Chondrocyte (in vitro differentiated cells): ENCODE data around the gene FOXP1. TPM values are rescaled to one million over a fixed set of nuclear protein-coding genes. Genes with fewer than 3 reads are reported as not detected.

Experiments used
- DNase-seq: peaks from one replicate; pipeline ENCODE4 v3.0.0; 2021; ENCODE audit warnings: mixed read lengths, low spot score
- H3K27ac Mint-ChIP-seq: one replicate; pipeline ENCODE4 v1.8.0; 2021; ENCODE audit warnings: mild to moderate bottlenecking, moderate library complexity, mixed read lengths; ENCODE audit not compliant: unreplicated experiment
- H3K27me3 Mint-ChIP-seq: 2 replicates; pipeline ENCODE4 v1.8.0; 2021; ENCODE audit warnings: low read depth, mixed read lengths
- H3K36me3 Mint-ChIP-seq: 2 replicates; pipeline ENCODE4 v1.8.0; 2021; ENCODE audit warnings: low read depth, mixed read lengths
- H3K4me1 Mint-ChIP-seq: 2 replicates; pipeline ENCODE4 v1.8.0; 2021; ENCODE audit warnings: low read depth, mild to moderate bottlenecking, mixed read lengths
- H3K4me3 Mint-ChIP-seq: one replicate; pipeline ENCODE4 v1.8.0; 2021; ENCODE audit warnings: mild to moderate bottlenecking, moderate library complexity, mixed read lengths; ENCODE audit not compliant: unreplicated experiment
- H3K9me3 Mint-ChIP-seq: 2 replicates; pipeline ENCODE4 v1.8.0; 2021; ENCODE audit warnings: low read depth, mixed read lengths
- total RNA-seq: library from RNA; stranded (reverse); gene quantifications from 3 replicates; pipeline ENCODE4 v1.2.1, GENCODE V29; 2021
- TF ChIP-seq, protein P1 (sequence below): fragments of 200-600 bp; sonication (generic); IDR thresholded peaks from 2 replicates; pipeline ENCODE4 v1.5.0; 2021; ENCODE audit warnings: antibody characterized with exemption, mild to moderate bottlenecking, moderate library complexity

Gene FOXP1
- total RNA-seq, 1 donor from 2014 or later: 206 TPM

GRCh38 chr3:71122641-71123040, 460.9 kb downstream of the FOXP1 start:
- Mint-ChIP-seq H3K27me3 (no peaks in the 10 kb centered on the region), H3K4me1 (peaks cover 82% of the 10 kb centered on the region), H3K4me3 (no peak overlapping the region), H3K36me3 (peaks cover 1% of the 10 kb centered on the region), H3K9me3 (no peaks in the 10 kb centered on the region), H3K27ac (peak overlapping the region; percentile 71)
- no peak for DNase-seq
- TF ChIP-seq, protein P1, sequence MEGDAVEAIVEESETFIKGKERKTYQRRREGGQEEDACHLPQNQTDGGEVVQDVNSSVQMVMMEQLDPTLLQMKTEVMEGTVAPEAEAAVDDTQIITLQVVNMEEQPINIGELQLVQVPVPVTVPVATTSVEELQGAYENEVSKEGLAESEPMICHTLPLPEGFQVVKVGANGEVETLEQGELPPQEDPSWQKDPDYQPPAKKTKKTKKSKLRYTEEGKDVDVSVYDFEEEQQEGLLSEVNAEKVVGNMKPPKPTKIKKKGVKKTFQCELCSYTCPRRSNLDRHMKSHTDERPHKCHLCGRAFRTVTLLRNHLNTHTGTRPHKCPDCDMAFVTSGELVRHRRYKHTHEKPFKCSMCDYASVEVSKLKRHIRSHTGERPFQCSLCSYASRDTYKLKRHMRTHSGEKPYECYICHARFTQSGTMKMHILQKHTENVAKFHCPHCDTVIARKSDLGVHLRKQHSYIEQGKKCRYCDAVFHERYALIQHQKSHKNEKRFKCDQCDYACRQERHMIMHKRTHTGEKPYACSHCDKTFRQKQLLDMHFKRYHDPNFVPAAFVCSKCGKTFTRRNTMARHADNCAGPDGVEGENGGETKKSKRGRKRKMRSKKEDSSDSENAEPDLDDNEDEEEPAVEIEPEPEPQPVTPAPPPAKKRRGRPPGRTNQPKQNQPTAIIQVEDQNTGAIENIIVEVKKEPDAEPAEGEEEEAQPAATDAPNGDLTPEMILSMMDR: no peak

- TF ChIP-seq, protein P1: no peak
- no peak for DNase-seq
- no peaks in the 10 kb centered on the region for H3K9me3 Mint-ChIP-seq
- no peak overlapping the region for H3K4me3 Mint-ChIP-seq
- H3K36me3 Mint-ChIP-seq: peaks cover 1% of the 10 kb centered on the region
- H3K27ac Mint-ChIP-seq: peak overlapping the region; percentile 85
- no peaks in the 10 kb centered on the region for H3K27me3 Mint-ChIP-seq
- H3K4me1 Mint-ChIP-seq: peaks cover 82% of the 10 kb centered on the region
Observed at GRCh38 chr3:71121429-71122167, 461.9 kb downstream of the FOXP1 start.

DNA sequence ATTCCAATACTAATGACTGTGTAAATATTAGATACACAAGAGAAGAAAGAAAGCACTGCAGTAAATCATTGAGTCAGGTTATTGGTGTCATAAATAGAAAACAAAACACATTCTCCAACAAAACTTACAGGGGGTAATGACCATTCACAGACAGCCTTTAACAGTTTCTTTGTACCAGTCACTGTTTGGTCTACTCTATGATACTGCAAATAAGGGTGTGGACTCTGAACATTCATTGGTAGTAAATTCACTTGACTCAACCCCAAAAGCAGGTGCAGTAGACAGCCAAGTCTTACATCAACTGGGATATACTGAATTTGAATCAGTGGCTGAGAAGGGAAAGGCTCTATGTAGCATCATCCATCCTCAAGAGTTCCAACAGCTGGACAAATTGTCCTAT, 463.5 kb downstream of the FOXP1 start:
- no peak for DNase-seq
- Mint-ChIP-seq H3K36me3 (peaks cover 1% of the 10 kb centered on the region), H3K27ac (no peak overlapping the region), H3K4me1 (peaks cover 81% of the 10 kb centered on the region), H3K9me3 (no peaks in the 10 kb centered on the region), H3K27me3 (no peaks in the 10 kb centered on the region), H3K4me3 (no peak overlapping the region)
- TF ChIP-seq, protein P1: no peak

DNA sequence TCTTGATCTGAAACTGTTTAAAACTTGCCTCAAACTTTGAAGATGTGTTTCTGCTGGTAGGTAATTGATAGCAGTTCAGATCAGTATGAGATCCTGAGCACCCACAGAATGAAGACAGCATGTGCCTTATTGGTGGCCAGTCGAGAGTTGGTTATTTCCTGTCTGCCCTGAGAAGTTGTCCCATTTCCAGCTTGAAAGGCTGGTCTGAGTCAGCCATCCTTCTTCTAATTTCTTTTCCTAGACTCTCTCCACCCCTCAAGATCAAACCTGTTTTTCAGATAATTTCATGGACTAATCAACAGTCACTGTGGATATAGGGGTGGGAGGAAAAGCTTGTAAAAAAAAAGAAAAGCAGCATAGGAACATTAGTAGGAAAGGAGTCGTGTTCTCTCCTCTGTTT, 464.4 kb downstream of the FOXP1 start:
- Mint-ChIP-seq H3K36me3 (peaks cover 1% of the 10 kb centered on the region), H3K9me3 (no peaks in the 10 kb centered on the region), H3K27me3 (no peaks in the 10 kb centered on the region), H3K27ac (peak overlapping the region; percentile 42), H3K4me3 (no peak overlapping the region), H3K4me1 (peaks cover 84% of the 10 kb centered on the region)
- TF ChIP-seq, protein P1: no peak
- no peak for DNase-seq

DNA sequence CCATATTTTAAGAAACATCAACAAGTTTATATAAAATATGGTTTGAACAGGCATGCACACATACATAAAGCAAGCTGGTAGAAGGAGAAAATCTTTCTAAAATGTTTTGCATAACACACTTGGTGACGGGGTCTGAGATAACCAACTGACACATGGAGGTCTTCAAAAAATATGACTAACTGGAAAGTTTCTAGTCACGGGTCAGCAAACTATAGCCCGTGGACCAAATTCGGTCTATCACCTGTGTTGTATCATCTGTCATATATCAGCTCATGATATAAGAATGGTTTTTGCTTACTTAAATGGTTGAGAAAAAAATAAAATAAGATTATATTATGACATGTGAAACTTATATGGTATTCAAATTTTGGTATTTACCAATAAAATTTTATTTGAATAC, 465.1 kb downstream of the FOXP1 start:
- peaks cover 1% of the 10 kb centered on the region for H3K36me3 Mint-ChIP-seq
- no peak overlapping the region for H3K4me3 Mint-ChIP-seq
- TF ChIP-seq, protein P1: no peak
- no peak overlapping the region for H3K27ac Mint-ChIP-seq
- DNase-seq: no peak
- no peaks in the 10 kb centered on the region for H3K27me3 Mint-ChIP-seq
- peaks cover 83% of the 10 kb centered on the region for H3K4me1 Mint-ChIP-seq
- no peaks in the 10 kb centered on the region for H3K9me3 Mint-ChIP-seq
